Measurements from ENCODE around the gene ITPR2.
"Not testable (repeated sequence)": the region's sequence is repeated elsewhere in the genome, so short reads cannot be mapped to it uniquely, and the experiment has no call there.

Gene ITPR2

DNA sequence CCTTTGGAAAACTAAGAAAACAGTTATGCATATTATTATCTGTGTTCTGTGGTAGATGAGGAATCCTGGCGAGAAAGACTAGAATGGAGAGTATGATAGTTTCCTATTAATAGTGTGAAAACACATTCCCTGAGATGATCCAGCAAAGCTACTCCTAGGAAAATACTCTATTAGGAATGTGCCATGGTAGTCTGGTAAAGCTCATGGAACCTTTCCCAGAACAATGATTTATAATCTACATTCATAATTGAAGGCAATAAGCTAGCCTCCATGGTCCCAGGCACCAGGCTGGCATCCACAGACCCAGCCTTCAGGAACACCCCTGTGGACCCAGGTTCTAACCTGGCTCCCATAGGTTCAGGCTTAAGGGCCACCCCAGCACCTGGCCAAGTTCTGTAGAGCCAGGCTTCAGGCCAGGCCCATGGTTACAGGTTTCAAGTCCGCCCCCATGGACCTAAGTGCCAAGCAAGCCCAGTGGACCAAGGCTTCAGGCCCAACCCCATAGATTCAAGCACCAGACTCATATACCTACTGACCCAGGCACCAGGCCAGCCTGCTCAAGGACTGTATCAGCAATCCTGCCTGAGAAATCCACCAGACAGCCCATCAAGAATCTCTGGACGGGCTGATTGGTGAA lies 72.2 kb downstream of the ITPR2 start:
- Histone ChIP-seq H3K9me3 (ENCODE audit: control insufficient read depth, insufficient read depth, low read length) (peaks cover 27% of the 10 kb centered on the region), H3K36me3 (ENCODE audit: insufficient read depth, low read length) (peaks cover 5% of the 10 kb centered on the region), H3K4me1 (ENCODE audit: insufficient read depth, low read length) (no peaks in the 10 kb centered on the region), H3K9ac (ENCODE audit: low read depth, low read length) (no peak overlapping the region)

DNA sequence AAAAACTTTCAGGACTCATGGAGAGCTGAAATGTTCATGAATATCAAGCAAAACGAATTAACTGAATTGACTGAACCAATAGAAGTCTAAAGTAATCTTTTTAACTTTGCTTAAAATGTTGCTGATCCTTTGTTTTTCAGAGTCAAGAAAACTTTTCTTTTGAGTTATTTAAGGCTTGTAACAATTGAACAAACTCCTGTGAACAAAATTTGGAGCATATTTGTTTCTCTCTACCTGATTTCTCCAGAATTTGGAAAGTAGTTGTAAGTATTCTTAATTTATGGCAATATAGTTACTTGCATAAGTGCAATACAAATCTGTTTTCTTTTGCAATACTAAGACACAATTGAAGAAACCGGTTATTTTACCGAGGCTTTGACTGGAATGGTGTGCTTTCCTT lies 77.6 kb downstream of the ITPR2 start:
- not testable (repeated sequence) for H3K9ac ChIP-seq (ENCODE audit: low read depth, low read length); H3K36me3 ChIP-seq (ENCODE audit: insufficient read depth, low read length); H3K4me1 ChIP-seq (ENCODE audit: insufficient read depth, low read length)
- H3K9me3 ChIP-seq (ENCODE audit: control insufficient read depth, insufficient read depth, low read length): peaks cover 33% of the 10 kb centered on the region

DNA sequence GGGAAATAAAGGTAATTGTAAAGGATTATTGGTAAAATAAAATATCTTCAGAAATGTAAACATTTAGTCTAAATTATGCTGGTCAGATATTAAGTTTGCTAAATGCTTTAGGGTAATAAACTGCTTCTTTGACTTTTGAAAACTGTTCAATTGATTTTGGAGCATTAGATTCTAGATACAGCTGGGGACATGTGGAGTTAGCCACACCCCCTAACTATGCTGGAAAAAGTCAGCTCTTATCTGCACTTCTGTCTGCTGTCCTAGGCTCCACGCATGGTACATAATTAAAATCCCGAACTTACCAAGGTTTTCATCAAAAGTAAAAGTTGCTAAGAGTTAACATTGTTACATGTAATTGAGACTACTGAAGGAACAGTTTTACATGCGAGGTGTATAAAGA lies 78.8 kb downstream of the ITPR2 start:
- Histone ChIP-seq H3K36me3 (ENCODE audit: insufficient read depth, low read length) (peaks cover 5% of the 10 kb centered on the region; the same call in 1 of the 2 replicates), H3K9me3 (ENCODE audit: control insufficient read depth, insufficient read depth, low read length) (peaks cover 28% of the 10 kb centered on the region), H3K4me1 (ENCODE audit: insufficient read depth, low read length) (peaks cover 9% of the 10 kb centered on the region; the same call in 1 of the 2 replicates), H3K9ac (ENCODE audit: low read depth, low read length) (no peak overlapping the region)

DNA sequence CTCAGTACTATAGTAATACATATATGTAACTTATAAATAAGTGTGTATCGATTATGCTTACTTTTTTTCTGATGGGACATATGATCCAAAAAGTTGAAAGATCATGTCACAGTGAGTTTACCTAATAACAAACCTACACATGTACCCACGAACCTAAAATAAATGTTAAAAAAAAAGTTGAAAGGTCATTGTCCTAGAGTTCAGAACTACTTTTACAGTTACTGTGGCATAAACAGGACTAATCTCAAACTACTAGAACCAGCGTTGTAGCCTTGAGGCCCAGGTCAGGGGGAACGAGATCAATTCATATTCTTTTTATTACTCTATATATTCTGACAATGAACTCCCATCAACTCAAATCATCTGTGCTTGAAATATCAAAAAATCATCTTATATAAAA lies 81.8 kb downstream of the ITPR2 start:
- H3K9ac ChIP-seq (ENCODE audit: low read depth, low read length): no peak overlapping the region
- no peaks in the 10 kb centered on the region for H3K36me3 ChIP-seq (ENCODE audit: insufficient read depth, low read length)
- peaks cover 32% of the 10 kb centered on the region for H3K4me1 ChIP-seq (ENCODE audit: insufficient read depth, low read length)
- H3K9me3 ChIP-seq (ENCODE audit: control insufficient read depth, insufficient read depth, low read length): peaks cover 20% of the 10 kb centered on the region

DNA sequence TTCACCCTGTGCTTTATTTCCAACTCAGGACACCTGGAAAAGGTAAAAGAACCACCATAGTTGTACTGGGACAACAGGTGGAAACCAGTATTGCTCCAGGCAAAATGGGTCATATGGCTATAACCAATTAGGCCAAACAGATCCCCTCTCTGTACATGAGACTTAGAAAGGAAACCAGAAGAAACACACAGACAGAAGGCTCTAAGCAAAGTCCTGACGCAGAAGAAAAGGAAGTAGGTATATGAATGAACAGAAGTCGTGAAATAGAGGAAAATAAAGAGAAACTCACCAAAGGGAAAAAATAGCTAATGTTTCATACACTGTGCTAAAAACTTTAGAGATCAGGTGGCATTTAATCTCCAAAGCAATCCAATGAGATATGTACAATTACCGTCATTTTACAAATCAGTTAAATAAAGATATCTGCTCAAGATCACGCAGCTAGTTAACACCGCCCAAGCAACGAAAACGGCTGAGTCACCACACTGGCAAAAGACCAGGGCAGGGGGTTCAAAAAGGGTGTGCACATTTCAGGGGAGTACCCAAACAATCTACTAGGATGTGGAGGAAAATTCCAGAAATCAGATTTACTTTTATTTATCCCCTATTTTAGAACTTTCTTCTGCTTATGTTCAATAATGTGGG lies 82.3 kb downstream of the ITPR2 start:
- H3K9ac ChIP-seq (ENCODE audit: low read depth, low read length): no peak overlapping the region

DNA sequence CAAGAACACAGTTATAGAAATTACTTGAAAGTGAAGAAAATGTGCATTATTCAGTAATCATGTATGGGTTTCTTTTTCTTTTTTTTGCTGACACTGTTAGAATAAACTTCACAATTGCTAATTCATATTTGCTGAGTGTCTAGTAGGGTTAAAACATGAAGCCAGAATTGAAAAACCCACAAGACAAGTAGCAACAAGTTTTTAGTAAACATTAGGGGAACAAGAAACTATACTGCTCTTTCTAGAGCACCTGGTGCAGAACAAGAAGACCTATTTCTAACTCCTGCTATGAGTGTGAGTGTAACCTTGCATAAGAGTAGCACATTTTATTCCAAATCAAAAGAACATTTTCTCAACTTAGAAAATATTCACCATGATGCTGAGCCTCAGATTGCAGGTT lies 83.2 kb downstream of the ITPR2 start:
- H3K9me3 ChIP-seq (ENCODE audit: control insufficient read depth, insufficient read depth, low read length): peaks cover 11% of the 10 kb centered on the region

More for the DNA sequence above, 82.3 kb downstream of the ITPR2 start:
- Histone ChIP-seq H3K9me3 (ENCODE audit: control insufficient read depth, insufficient read depth, low read length) (peaks cover 18% of the 10 kb centered on the region), H3K36me3 (ENCODE audit: insufficient read depth, low read length) (no peaks in the 10 kb centered on the region), H3K4me1 (ENCODE audit: insufficient read depth, low read length) (peaks cover 35% of the 10 kb centered on the region)

DNA sequence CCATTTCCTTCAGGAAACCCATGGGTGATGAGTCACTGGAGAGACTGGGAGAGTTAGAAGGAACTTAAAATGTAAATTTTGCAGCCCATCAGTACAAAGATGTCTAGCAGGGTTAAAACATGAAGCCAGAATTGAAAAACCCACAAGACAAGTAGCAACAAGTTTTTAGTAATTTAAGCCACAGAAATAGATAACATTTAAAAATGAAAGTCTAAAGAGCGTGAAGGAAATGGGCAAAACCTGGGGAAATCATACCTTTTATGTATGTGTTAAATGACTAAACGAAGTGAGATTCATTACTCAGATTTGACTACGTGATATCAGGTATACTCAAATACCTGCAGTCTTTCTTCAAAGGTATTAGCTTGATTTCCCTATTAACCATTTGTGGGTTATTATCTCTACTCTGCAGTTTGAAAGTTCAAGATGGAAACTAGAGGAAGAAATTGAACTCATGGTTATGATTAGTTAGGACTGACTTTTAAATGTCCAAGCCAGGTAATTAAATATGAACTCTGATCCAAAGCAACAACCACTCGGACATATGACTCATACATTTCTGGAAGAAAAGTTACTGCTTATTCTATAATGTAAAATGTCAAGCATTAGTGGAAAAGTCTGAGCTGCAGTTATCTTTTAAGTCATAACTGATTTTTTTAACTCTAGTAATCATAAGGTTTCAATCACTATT lies 84.1 kb downstream of the ITPR2 start:
- H3K36me3 ChIP-seq (ENCODE audit: insufficient read depth, low read length): no peaks in the 10 kb centered on the region
- H3K4me1 ChIP-seq (ENCODE audit: insufficient read depth, low read length): peaks cover 41% of the 10 kb centered on the region
- no peak overlapping the region for H3K9ac ChIP-seq (ENCODE audit: low read depth, low read length)
- H3K9me3 ChIP-seq (ENCODE audit: control insufficient read depth, insufficient read depth, low read length): peaks cover 3% of the 10 kb centered on the region; the same call in 1 of the 2 replicates

More for the DNA sequence above, 83.2 kb downstream of the ITPR2 start:
- no peak overlapping the region for H3K9ac ChIP-seq (ENCODE audit: low read depth, low read length)
- H3K36me3 ChIP-seq (ENCODE audit: insufficient read depth, low read length): no peaks in the 10 kb centered on the region
- H3K4me1 ChIP-seq (ENCODE audit: insufficient read depth, low read length): peaks cover 41% of the 10 kb centered on the region

DNA sequence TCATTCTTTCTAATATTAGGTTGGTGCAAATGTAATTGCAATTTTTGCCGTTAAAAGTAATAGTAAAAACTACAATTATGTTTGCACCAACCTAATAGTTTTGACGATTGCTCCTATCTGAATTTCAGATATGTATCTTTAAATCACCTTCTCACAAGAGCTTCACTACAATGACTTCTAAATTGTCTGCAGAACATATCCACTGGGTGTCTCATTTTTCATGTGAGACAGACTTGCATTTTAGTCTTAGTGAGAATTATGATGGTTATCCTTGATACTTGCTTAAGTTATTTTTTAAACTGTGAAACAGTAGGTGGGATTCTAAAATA lies 84.6 kb downstream of the ITPR2 start:
- no peak overlapping the region for H3K9ac ChIP-seq (ENCODE audit: low read depth, low read length)
- no peaks in the 10 kb centered on the region for H3K36me3 ChIP-seq (ENCODE audit: insufficient read depth, low read length)
- H3K4me1 ChIP-seq (ENCODE audit: insufficient read depth, low read length): peaks cover 41% of the 10 kb centered on the region
- no peaks in the 10 kb centered on the region; the same call in 1 of the 2 replicates for H3K9me3 ChIP-seq (ENCODE audit: control insufficient read depth, insufficient read depth, low read length)

DNA sequence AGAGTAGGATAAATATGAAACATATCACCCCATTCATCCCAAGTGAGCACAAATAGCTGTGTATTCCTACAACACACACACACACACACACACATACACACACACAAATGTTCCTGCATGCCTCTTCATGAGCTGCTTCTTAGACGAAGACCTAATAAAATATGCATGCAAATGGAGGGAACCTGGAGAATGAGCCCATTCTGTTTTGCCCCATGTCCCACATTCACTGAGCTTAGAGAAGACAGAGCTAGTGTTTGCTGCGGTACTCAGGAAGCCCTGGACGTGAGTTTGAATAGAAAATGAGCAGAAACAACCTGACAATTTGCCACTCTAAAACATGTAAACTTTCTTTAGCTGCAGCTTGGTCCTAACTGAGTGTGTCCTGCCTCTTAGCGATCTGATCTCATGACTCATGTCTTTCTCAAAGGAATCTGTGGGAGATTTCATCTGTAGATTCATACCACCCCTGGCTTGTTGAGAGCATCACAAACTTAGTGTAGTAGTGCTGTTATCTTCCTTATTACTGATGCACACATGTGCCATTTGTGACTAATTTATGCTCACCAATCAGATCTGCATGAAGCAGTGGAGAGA lies 86.8 kb downstream of the ITPR2 start:
- Histone ChIP-seq H3K9me3 (ENCODE audit: control insufficient read depth, insufficient read depth, low read length) (no peaks in the 10 kb centered on the region), H3K4me1 (ENCODE audit: insufficient read depth, low read length) (peaks cover 41% of the 10 kb centered on the region), H3K36me3 (ENCODE audit: insufficient read depth, low read length) (no peaks in the 10 kb centered on the region), H3K9ac (ENCODE audit: low read depth, low read length) (no peak overlapping the region)

DNA sequence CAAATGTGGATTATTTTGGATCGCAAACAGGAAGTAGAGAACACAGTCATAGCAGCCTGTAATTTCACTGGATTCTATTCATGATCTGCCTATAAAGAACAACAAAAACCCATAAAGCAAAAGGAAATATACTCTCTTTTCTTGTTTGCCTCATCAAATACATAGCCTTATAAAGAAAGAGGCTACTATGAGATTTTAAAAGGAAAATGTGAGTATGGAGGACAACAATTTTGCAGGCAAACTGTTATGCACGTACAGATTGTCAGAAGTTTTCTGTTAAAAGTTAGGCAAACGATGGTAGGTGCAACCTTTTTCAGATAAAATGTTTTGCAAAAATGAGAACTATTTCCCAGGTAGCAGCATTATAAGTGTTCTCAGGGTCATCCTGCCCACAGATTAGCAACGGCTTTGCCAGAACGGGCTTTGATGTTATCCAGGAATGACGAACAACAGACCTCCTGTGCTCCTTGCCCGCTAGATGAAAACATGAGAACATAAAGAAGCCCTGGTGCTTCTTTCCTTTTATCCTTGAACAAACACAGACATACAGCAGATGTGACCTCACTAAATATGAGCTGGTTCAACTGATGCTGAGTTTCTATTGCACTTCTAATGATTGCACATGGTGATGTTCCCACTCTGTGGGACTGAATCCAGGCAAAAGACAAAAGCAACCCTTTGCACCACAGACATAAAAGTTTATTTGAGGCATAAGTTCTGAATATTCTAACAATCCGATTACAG lies 88.1 kb downstream of the ITPR2 start:
- Histone ChIP-seq H3K9ac (ENCODE audit: low read depth, low read length) (no peak overlapping the region), H3K9me3 (ENCODE audit: control insufficient read depth, insufficient read depth, low read length) (no peaks in the 10 kb centered on the region)

DNA sequence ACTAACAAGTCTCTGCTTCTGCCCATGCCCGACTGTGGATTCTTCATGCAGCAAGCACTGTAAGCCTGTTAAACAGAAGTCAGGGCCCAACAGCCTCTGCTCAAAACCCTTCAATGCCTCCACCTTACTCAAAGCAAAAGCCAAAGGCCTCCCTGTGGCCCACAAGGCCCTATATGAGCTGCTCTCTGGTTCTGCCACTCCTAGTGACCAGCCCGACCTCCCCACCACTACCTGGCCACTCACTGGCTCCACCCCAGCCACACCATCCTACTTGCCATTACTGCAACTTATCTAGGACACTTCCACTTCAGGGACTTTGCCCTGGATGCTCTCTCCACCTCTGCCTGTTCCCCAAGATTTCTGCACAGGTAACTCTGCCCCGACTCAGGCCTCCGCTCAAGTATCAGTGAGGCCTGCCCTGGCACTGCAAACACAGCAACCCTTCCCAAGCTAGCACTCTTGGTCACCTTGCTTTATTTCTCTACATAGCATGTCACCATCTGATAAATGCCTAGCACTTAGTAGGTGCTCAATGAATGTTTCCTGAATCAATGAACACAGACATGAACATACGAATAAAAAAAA lies 88.9 kb downstream of the ITPR2 start:
- no peak overlapping the region for H3K9ac ChIP-seq (ENCODE audit: low read depth, low read length)
- no peaks in the 10 kb centered on the region for H3K36me3 ChIP-seq (ENCODE audit: insufficient read depth, low read length)
- peaks cover 31% of the 10 kb centered on the region for H3K4me1 ChIP-seq (ENCODE audit: insufficient read depth, low read length)
- H3K9me3 ChIP-seq (ENCODE audit: control insufficient read depth, insufficient read depth, low read length): peaks cover 1% of the 10 kb centered on the region; the same call in 1 of the 2 replicates

More for the DNA sequence above, 88.1 kb downstream of the ITPR2 start:
- Histone ChIP-seq H3K36me3 (ENCODE audit: insufficient read depth, low read length) (no peaks in the 10 kb centered on the region), H3K4me1 (ENCODE audit: insufficient read depth, low read length) (peaks cover 37% of the 10 kb centered on the region)

DNA sequence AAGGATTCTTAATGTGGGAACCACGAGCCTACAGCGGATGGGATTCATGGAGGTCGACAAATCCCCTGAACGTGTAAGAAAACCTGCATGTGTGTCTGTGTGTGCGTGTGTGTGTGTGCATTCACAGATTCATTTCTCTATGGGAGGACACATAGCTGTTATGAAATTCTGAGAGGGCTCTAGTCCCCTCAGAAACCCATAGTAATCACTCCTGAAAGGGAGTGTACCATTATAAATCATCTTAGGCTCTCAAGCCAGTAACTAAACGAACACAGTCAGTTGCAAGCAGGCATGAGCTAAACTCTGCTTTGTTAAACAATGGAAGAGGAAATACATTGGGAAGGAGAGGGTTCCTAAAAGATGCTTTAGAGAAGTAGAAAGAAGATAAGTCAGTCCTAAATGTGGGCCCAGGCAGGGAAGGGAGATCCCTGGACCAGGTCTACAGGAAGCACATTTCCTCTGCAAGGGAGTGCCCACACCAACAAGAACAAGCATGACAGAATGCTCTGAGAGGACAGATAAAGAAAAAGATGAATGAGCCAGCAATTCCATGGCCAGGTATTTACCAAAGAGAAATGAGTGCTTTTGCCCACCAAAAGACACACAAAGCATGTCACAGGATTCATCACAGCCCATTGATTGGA lies 91.3 kb downstream of the ITPR2 start:
- peaks cover 5% of the 10 kb centered on the region; the same call in 1 of the 2 replicates for H3K9me3 ChIP-seq (ENCODE audit: control insufficient read depth, insufficient read depth, low read length)
- H3K36me3 ChIP-seq (ENCODE audit: insufficient read depth, low read length): no peaks in the 10 kb centered on the region; the same call in 1 of the 2 replicates
- peaks cover 14% of the 10 kb centered on the region for H3K4me1 ChIP-seq (ENCODE audit: insufficient read depth, low read length)
- no peak overlapping the region for H3K9ac ChIP-seq (ENCODE audit: low read depth, low read length)

DNA sequence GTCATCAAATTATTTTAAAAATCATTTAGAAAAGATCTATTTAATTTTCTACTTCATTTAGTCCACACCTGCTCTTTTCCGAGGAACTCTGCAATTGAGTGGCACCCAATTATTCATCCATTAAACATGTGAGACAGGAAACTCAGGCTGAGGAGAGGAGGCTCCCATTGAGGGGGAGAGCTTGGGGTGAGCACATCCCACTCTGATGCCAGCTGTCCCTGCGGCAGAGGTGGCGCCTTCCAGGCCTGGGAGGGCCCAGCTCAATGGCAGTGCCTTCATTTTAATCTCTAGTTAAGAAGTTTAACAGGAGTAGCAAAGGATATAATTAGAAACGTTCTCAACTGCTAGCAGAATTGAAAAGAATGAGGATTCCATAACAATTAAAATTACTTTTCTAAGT lies 92.0 kb downstream of the ITPR2 start:
- Histone ChIP-seq H3K9ac (ENCODE audit: low read depth, low read length) (no peak overlapping the region), H3K9me3 (ENCODE audit: control insufficient read depth, insufficient read depth, low read length) (peaks cover 5% of the 10 kb centered on the region; the same call in 1 of the 2 replicates), H3K4me1 (ENCODE audit: insufficient read depth, low read length) (peaks cover 7% of the 10 kb centered on the region), H3K36me3 (ENCODE audit: insufficient read depth, low read length) (no peaks in the 10 kb centered on the region; the same call in 1 of the 2 replicates)
